Uterus (tissue), 2 donors: ENCODE results near the gene SLC43A3.

ENCODE experiments used
- CTCF ChIP-seq, 4 experiments: fragments of 200-600 bp in 2 of 4; fragments of 450-650 bp in 2 of 4; sonication (generic) in 2 of 4; IDR thresholded peaks; one replicate each; pipeline ENCODE4 v1.5.1; 2016 to 2019; ENCODE audit warnings: antibody characterized with exemption in 4 of 4, mild to moderate bottlenecking in 2 of 4, moderate library complexity in 1 of 4
- POLR2A ChIP-seq, 2 donors: fragments of 450-650 bp; IDR thresholded peaks; one replicate each; pipeline ENCODE4 v1.6.1; 2016; ENCODE audit warnings: antibody characterized with exemption in 2 of 2, mild to moderate bottlenecking in 1 of 2, moderate library complexity in 1 of 2

GRCh38 chr11:57427727-57428082 is 784 bp upstream of the SLC43A3 start:
- TF ChIP-seq CTCF (IDR thresholded peaks at IDR 0.05) = no peak
- peak in 1 of 2 donors; percentile 24 for TF ChIP-seq POLR2A (IDR thresholded peaks at IDR 0.05)
